Right atrium auricular region (tissue), 2 donors: Measurements from ENCODE around the gene LPIN2. TPM values are rescaled to one million over a fixed set of nuclear protein-coding genes. Genes with fewer than 3 reads are reported as not detected.

Source experiments
- DNase-seq: peaks from one replicate; pipeline ENCODE4 v3.0.0-alpha.2; 2019; ENCODE audit warnings: low spot score
- H3K27ac ChIP-seq, 2 donors: fragments of 200-600 bp; sonication (generic); 1 replicate in 1 of 2; 2 replicates in 1 of 2; pipeline ENCODE4 v1.5.1; 2016 to 2019
- H3K27me3 ChIP-seq, 2 donors: fragments of 200-600 bp; sonication (generic); one replicate each; pipeline versions ENCODE4 v1.5.1 to v1.6.0; 2017 to 2019
- H3K36me3 ChIP-seq: fragments of 200-600 bp; sonication (generic); one replicate; pipeline ENCODE4 v1.5.1; 2016
- H3K4me1 ChIP-seq, 2 donors: fragments of 200-600 bp; sonication (generic); one replicate each; pipeline versions ENCODE4 v1.5.1 to v1.6.0; 2017 to 2019
- H3K4me3 ChIP-seq, 2 donors: fragments of 200-600 bp; sonication (generic); 1 replicate in 1 of 2; 2 replicates in 1 of 2; pipeline ENCODE4 v1.5.1; 2017 to 2019; ENCODE audit warnings: mild to moderate bottlenecking in 1 of 2, moderate library complexity in 1 of 2
- H3K9me3 ChIP-seq, 2 donors: fragments of 200-600 bp; sonication (generic); one replicate each; pipeline ENCODE4 v1.5.1; 2019
- total RNA-seq, 2 donors: library from RNA; depleted of rRNA; stranded (reverse); fragments of >200 nt; gene quantifications; one replicate each; pipeline ENCODE4 v1.1.0, GENCODE V29; 2016
- TF ChIP-seq, protein P1 (sequence below), 2 donors: fragments of 200-600 bp; sonication (generic); IDR thresholded peaks; one replicate each; pipeline ENCODE4 v1.5.1; 2019; ENCODE audit warnings: antibody characterized with exemption in 2 of 2

The LPIN2 gene
- total RNA-seq, 2 donors from 2014 or later = 15.5 to 19.0 TPM

DNA sequence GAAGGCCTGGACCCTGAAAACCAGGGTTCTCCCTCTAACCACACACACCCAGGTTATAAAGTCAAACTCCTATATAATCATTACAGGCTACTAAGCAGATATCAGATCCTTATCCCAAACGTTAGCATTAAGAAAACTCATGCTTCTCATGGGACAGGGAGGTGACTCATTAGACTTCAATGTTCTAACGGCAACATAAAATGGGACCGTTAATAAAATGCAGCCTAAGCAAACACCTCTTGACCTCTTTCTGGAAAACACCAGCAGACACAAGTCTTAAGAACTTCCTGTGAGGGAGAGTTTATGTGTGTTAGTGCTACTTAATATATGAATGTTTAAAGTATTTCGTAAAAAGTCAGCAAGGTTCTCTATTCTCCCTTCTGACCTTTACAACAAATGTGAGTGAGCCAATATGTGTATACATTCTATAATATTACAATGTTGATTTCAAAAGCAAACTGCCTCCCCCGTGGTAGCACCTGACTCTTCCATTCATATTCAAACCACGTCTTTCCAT, 31.7 kb downstream of the LPIN2 start:
- H3K4me3 ChIP-seq = no peak overlapping the region
- no peak for DNase-seq

DNA sequence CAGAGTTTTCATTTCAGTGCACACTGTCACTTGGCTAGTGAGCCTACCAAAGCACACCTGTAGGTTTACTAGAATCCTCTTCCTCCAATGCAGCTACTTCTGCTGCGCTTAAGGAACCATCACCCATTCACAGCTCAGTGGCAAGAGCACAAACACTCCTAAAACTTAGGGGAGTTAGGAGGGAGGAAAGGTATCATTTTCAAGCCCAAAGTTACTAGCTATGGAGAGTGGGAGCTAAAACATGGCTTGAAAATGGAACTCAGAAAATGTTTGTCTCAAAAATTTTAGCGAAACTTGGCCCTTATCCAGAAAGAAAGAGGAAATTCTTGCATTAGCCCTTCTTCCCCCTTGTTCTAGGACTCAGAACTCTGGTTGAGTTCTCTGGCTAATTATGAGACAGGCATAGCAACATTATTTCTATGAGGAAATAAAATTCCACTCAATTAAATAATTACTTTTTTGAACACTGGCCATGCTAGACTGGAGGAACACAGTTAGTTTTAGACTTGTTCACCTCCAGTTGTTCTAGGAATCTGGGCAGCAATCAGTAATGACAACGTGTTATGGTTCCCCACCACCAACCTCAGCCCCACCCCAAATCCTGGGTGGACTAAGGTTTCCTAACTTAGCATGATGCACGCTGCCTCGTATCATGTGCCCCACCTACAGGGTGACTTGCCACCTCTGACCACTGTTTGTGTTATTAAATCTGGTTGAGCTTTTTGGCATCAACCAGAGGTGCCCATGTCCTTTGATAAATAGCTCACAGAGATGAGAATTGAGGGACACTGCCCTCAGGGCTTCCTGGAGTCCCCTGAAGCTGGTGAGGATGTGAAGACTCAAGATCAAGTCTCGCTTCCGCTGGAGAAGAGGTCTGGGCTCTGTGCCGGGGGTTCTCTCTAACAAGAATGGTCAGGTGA, 32.8 kb downstream of the LPIN2 start:
- peaks cover 0 to 82% of the 10 kb centered on the region in 2 donors for H3K4me1 ChIP-seq
- TF ChIP-seq, protein P1, sequence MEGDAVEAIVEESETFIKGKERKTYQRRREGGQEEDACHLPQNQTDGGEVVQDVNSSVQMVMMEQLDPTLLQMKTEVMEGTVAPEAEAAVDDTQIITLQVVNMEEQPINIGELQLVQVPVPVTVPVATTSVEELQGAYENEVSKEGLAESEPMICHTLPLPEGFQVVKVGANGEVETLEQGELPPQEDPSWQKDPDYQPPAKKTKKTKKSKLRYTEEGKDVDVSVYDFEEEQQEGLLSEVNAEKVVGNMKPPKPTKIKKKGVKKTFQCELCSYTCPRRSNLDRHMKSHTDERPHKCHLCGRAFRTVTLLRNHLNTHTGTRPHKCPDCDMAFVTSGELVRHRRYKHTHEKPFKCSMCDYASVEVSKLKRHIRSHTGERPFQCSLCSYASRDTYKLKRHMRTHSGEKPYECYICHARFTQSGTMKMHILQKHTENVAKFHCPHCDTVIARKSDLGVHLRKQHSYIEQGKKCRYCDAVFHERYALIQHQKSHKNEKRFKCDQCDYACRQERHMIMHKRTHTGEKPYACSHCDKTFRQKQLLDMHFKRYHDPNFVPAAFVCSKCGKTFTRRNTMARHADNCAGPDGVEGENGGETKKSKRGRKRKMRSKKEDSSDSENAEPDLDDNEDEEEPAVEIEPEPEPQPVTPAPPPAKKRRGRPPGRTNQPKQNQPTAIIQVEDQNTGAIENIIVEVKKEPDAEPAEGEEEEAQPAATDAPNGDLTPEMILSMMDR (IDR thresholded peaks at IDR 0.05) = no peak
- no peak for DNase-seq
- H3K36me3 ChIP-seq = no peaks in the 10 kb centered on the region
- H3K4me3 ChIP-seq = no peak overlapping the region
- peak overlapping the region; percentile 72 to 76 for H3K27ac ChIP-seq
- no peaks in the 10 kb centered on the region for H3K27me3 ChIP-seq
- no peaks in the 10 kb centered on the region for H3K9me3 ChIP-seq

More for the DNA sequence above, 31.7 kb downstream of the LPIN2 start:
- Histone ChIP-seq H3K36me3 (no peaks in the 10 kb centered on the region), H3K27ac (peak overlapping the region; percentile 72 to 76), H3K9me3 (no peaks in the 10 kb centered on the region), H3K4me1 (peaks cover 0 to 81% of the 10 kb centered on the region in 2 donors), H3K27me3 (no peaks in the 10 kb centered on the region)
- TF ChIP-seq, protein P1 (IDR thresholded peaks at IDR 0.05) = no peak

DNA sequence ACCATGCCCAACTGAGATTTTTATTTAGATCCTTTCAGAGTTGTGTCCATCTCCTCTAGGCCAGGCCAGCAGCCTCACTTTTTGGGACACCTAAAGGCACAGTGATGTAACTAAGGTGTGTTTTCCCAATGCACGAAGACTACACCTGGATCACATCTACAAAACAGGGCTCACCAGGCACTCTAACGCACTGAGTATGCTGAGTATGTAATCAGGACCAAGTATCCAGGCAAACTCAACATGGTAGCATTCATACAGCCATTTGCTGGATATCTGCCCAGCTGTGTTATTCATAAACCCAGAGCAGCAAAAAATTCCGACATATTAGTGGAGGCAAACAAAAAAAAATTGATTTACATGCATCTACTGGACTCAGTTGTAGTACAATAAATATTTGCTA, 33.8 kb downstream of the LPIN2 start:
- Histone ChIP-seq H3K9me3 (no peaks in the 10 kb centered on the region), H3K36me3 (no peaks in the 10 kb centered on the region), H3K4me3 (no peak overlapping the region), H3K27ac (peak overlapping the region; percentile 68 to 72), H3K4me1 (peaks cover 0 to 79% of the 10 kb centered on the region in 2 donors), H3K27me3 (no peaks in the 10 kb centered on the region)
- no peak for DNase-seq
- TF ChIP-seq, protein P1 (IDR thresholded peaks at IDR 0.05) = no peak

DNA sequence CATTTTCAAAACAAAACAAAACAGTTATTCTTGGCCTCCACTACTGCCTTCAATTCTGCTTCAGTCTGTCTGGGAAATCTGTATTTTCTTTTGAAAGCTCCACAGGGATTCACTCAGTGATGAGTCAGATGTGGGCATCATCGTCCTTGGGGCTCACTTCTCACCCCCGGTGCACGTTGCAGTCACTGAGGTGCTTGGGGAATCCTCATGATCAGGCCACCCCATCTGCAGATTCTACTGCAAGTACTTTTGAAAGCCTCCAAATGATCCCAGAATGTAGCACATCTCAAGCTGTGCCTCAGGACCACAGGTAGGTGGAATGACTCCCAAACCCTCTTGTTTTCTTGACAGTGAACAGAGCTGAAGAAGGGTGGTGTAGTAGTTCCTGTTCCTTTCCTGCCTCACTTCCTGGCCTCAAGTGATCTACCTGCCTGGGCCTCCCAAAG, 34.3 kb downstream of the LPIN2 start:
- Histone ChIP-seq H3K9me3 (no peaks in the 10 kb centered on the region), H3K36me3 (no peaks in the 10 kb centered on the region), H3K27me3 (no peaks in the 10 kb centered on the region), H3K27ac (peak overlapping the region; percentile 68 to 72), H3K4me1 (peaks cover 0 to 80% of the 10 kb centered on the region in 2 donors), H3K4me3 (no peak overlapping the region)
- TF ChIP-seq, protein P1 (IDR thresholded peaks at IDR 0.05) = no peak
- no peak for DNase-seq

DNA sequence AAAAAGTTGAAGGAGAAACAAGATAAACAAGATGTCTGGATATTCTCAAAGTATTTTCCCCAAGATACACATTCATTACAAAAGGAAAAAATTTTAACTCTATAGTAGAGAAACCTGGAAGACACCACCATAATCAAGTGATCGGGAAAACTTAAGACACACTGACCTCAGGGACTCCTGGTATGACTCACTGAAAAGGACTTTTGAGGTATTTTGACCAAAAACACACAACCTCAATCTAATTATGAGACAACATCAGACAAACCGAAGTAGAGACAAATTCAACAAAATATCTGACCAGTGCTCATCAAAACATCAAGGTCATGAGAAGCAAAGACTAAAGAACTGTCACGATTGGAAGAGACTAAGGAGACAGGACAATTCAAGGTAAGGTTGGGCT, 34.7 kb downstream of the LPIN2 start:
- DNase-seq = no peak
- H3K36me3 ChIP-seq = no peaks in the 10 kb centered on the region
- TF ChIP-seq, protein P1 (IDR thresholded peaks at IDR 0.05) = no peak
- no peaks in the 10 kb centered on the region for H3K9me3 ChIP-seq
- no peaks in the 10 kb centered on the region for H3K27me3 ChIP-seq
- peaks cover 0 to 82% of the 10 kb centered on the region in 2 donors for H3K4me1 ChIP-seq
- no peak overlapping the region for H3K4me3 ChIP-seq
- peak overlapping the region; percentile 68 to 72 for H3K27ac ChIP-seq
